Measurements from ENCODE around the gene GTF2I.
"Not testable (repeated sequence)": the region's sequence is repeated elsewhere in the genome, so short reads cannot be mapped to it uniquely, and the experiment has no call there.

The GTF2I gene

GRCh38 chr7:74672343-74672915 lies 14.9 kb downstream of the GTF2I start:
- FAIRE-seq = no peak
- TF ChIP-seq POLR2A (IDR thresholded peaks at IDR 0.05; ENCODE audit: low read depth, low read length) = no peak
- DNase-seq (ENCODE audit: insufficient read length, low spot score) = no peak

GRCh38 chr7:74674166-74674565 lies 16.6 kb downstream of the GTF2I start:
- no peak for DNase-seq (ENCODE audit: insufficient read length, low spot score)
- no peak for TF ChIP-seq POLR2A (IDR thresholded peaks at IDR 0.05; ENCODE audit: low read depth, low read length)
- FAIRE-seq = no peak

GRCh38 chr7:74682829-74683228 lies 25.3 kb downstream of the GTF2I start:
- no peak for FAIRE-seq

GRCh38 chr7:74683799-74684198 lies 26.3 kb downstream of the GTF2I start:
- FAIRE-seq = no peak
- no peak for TF ChIP-seq POLR2A (IDR thresholded peaks at IDR 0.05; ENCODE audit: low read depth, low read length)
- DNase-seq (ENCODE audit: insufficient read length, low spot score) = no peak

More at GRCh38 chr7:74682829-74683228, 25.3 kb downstream of the GTF2I start:
- TF ChIP-seq POLR2A (IDR thresholded peaks at IDR 0.05; ENCODE audit: low read depth, low read length) = no peak
- no peak for DNase-seq (ENCODE audit: insufficient read length, low spot score)

- FAIRE-seq = no peak
- TF ChIP-seq POLR2A (IDR thresholded peaks at IDR 0.05; ENCODE audit: low read depth, low read length) = no peak
- no peak for DNase-seq (ENCODE audit: insufficient read length, low spot score)
Observed at GRCh38 chr7:74684473-74684872, 27.0 kb downstream of the GTF2I start.

- no peak for TF ChIP-seq POLR2A (IDR thresholded peaks at IDR 0.05; ENCODE audit: low read depth, low read length)
- DNase-seq (ENCODE audit: insufficient read length, low spot score) (no peak), FAIRE-seq (no peak)
Observed at GRCh38 chr7:74684921-74685320, 27.4 kb downstream of the GTF2I start.

- DNase-seq (ENCODE audit: insufficient read length, low spot score) (no peak), FAIRE-seq (no peak)
- no peak for TF ChIP-seq POLR2A (IDR thresholded peaks at IDR 0.05; ENCODE audit: low read depth, low read length)
Observed at GRCh38 chr7:74690474-74690873, 33.0 kb downstream of the GTF2I start.

- not testable (repeated sequence) for FAIRE-seq
Observed at GRCh38 chr7:74704419-74704818, 46.9 kb downstream of the GTF2I start.

GRCh38 chr7:74707238-74707637 lies 49.7 kb downstream of the GTF2I start:
- DNase-seq (ENCODE audit: insufficient read length, low spot score) (no peak), FAIRE-seq (no peak)
- no peak for TF ChIP-seq POLR2A (IDR thresholded peaks at IDR 0.05; ENCODE audit: low read depth, low read length)

More at GRCh38 chr7:74704419-74704818, 46.9 kb downstream of the GTF2I start:
- not testable (repeated sequence) for DNase-seq (ENCODE audit: insufficient read length, low spot score)

- FAIRE-seq (no peak), DNase-seq (ENCODE audit: insufficient read length, low spot score) (no peak)
- no peak for TF ChIP-seq POLR2A (IDR thresholded peaks at IDR 0.05; ENCODE audit: low read depth, low read length)
Observed at GRCh38 chr7:74708569-74709275, 51.2 kb downstream of the GTF2I start.

GRCh38 chr7:74709880-74710671 lies 52.6 kb downstream of the GTF2I start:
- no peak for TF ChIP-seq POLR2A (IDR thresholded peaks at IDR 0.05; ENCODE audit: low read depth, low read length)
- FAIRE-seq = no peak
- DNase-seq (ENCODE audit: insufficient read length, low spot score) = no peak

- no peak for TF ChIP-seq POLR2A (IDR thresholded peaks at IDR 0.05; ENCODE audit: low read depth, low read length)
- FAIRE-seq (peak; percentile 50), DNase-seq (ENCODE audit: insufficient read length, low spot score) (no peak)
Observed at GRCh38 chr7:74713567-74713966, 56.0 kb downstream of the GTF2I start.

GRCh38 chr7:74717889-74718288 lies 60.4 kb downstream of the GTF2I start:
- DNase-seq (ENCODE audit: insufficient read length, low spot score) (no peak), FAIRE-seq (no peak)
- no peak for TF ChIP-seq POLR2A (IDR thresholded peaks at IDR 0.05; ENCODE audit: low read depth, low read length)

GRCh38 chr7:74718336-74718735 lies 60.8 kb downstream of the GTF2I start:
- FAIRE-seq = peak; percentile 48
- DNase-seq (ENCODE audit: insufficient read length, low spot score) = no peak
- TF ChIP-seq POLR2A (IDR thresholded peaks at IDR 0.05; ENCODE audit: low read depth, low read length) = no peak
